Neuronal stem cell (in vitro differentiated cells): ENCODE results near the gene KCNQ1.

ENCODE experiments used
- DNase-seq: peaks from one replicate; pipeline ENCODE4 v3.0.0-alpha.2; 2013; ENCODE audit warnings: low spot score
- H2AFZ ChIP-seq: one replicate; pipeline ENCODE4 v1.6.1; 2013; ENCODE audit warnings: mild to moderate bottlenecking, low read length, inconsistent platforms
- H2AK5ac ChIP-seq: 2 replicates; pipeline ENCODE4 v1.6.1; 2013; ENCODE audit warnings: low read depth, mild to moderate bottlenecking, inconsistent platforms, low read length, moderate library complexity, mixed read lengths
- H2BK120ac ChIP-seq: 2 replicates; pipeline ENCODE4 v1.6.1; 2013; ENCODE audit warnings: low read depth, mild to moderate bottlenecking, inconsistent platforms, low read length, moderate library complexity, mixed read lengths
- H2BK12ac ChIP-seq: one replicate; pipeline ENCODE4 v1.6.1; 2013; ENCODE audit warnings: low read length, inconsistent platforms
- H2BK15ac ChIP-seq: 2 replicates; pipeline ENCODE4 v1.6.1; 2013; ENCODE audit warnings: mild to moderate bottlenecking, low read length, inconsistent platforms, mixed read lengths
- H2BK5ac ChIP-seq: one replicate; pipeline ENCODE4 v1.6.1; 2013; ENCODE audit warnings: inconsistent platforms, mild to moderate bottlenecking, low read length, moderate library complexity
- H3K14ac ChIP-seq: one replicate; pipeline ENCODE4 v1.6.1; 2013; ENCODE audit warnings: low read length, inconsistent platforms
- H3K18ac ChIP-seq: 2 replicates; pipeline ENCODE4 v1.6.1; 2013; ENCODE audit warnings: low read length, inconsistent platforms
- H3K23ac ChIP-seq: 2 replicates; pipeline ENCODE4 v1.6.1; 2013; ENCODE audit warnings: low read depth, mild to moderate bottlenecking, mixed read lengths, low read length, inconsistent platforms; ENCODE audit not compliant: poor library complexity
- H3K27ac ChIP-seq: replicated peaks from 3 replicates; pipeline ENCODE4 v1.5.1; 2013; ENCODE audit warnings: low read length, inconsistent platforms
- H3K27me3 ChIP-seq, 3 experiments: 2 replicates each; pipeline ENCODE4 v1.6.1; 2013; ENCODE audit warnings: low read length in 3 of 3, mild to moderate bottlenecking in 2 of 3, inconsistent platforms in 1 of 3, low read depth in 1 of 3, mixed read lengths in 1 of 3, moderate library complexity in 1 of 3; ENCODE audit not compliant: control insufficient read depth in 3 of 3, insufficient read depth in 3 of 3
- H3K36me3 ChIP-seq, 2 donors: replicated peaks in 1 of 2; 2 replicates each; pipeline ENCODE4 v1.6.1; 2013; ENCODE audit warnings: low read length in 2 of 2; ENCODE audit not compliant: control insufficient read depth in 2 of 2, insufficient read depth in 2 of 2
- H3K4ac ChIP-seq: 2 replicates; pipeline ENCODE4 v1.6.1; 2013; ENCODE audit warnings: inconsistent platforms, mild to moderate bottlenecking, low read length, moderate library complexity
- H3K4me1 ChIP-seq, 2 donors: 1 replicate in 1 of 2; 2 replicates in 1 of 2; pipeline ENCODE4 v1.6.1; 2013; ENCODE audit warnings: low read length in 2 of 2, low read depth in 1 of 2; ENCODE audit not compliant: control insufficient read depth in 2 of 2, insufficient read depth in 1 of 2
- H3K4me2 ChIP-seq: one replicate; pipeline ENCODE4 v1.6.1; 2013; ENCODE audit warnings: mild to moderate bottlenecking, low read length, inconsistent platforms; ENCODE audit not compliant: insufficient read depth, poor library complexity, severe bottlenecking
- H3K4me3 ChIP-seq, 2 donors: 2 replicates each; pipeline ENCODE4 v1.5.1; 2013; ENCODE audit warnings: low read length in 2 of 2, mild to moderate bottlenecking in 2 of 2, inconsistent platforms in 1 of 2, moderate library complexity in 1 of 2
- H3K79me1 ChIP-seq: one replicate; pipeline ENCODE4 v1.6.1; 2013; ENCODE audit warnings: low read depth, mild to moderate bottlenecking, inconsistent platforms, low read length, moderate library complexity
- H3K9ac ChIP-seq: one replicate; pipeline ENCODE4 v1.6.1; 2013; ENCODE audit warnings: mild to moderate bottlenecking, low read depth, low read length, inconsistent platforms; ENCODE audit not compliant: poor library complexity
- H3K9me3 ChIP-seq, 2 donors: replicated peaks in 1 of 2; 2 replicates each; pipeline versions ENCODE3 to v1.6.1; 2013; ENCODE audit warnings: low read length in 2 of 2, mild to moderate bottlenecking in 2 of 2, inconsistent platforms in 1 of 2, low read depth in 1 of 2, mixed read lengths in 1 of 2, moderate library complexity in 1 of 2; ENCODE audit not compliant: control insufficient read depth in 2 of 2, insufficient read depth in 1 of 2
- H4K8ac ChIP-seq: one replicate; pipeline ENCODE4 v1.6.1; 2013; ENCODE audit warnings: low read depth, mild to moderate bottlenecking, inconsistent platforms, low read length, moderate library complexity
- H4K91ac ChIP-seq: one replicate; pipeline ENCODE4 v1.6.1; 2013; ENCODE audit warnings: low read length, low read depth, mild to moderate bottlenecking, inconsistent platforms; ENCODE audit not compliant: poor library complexity
- WGBS, 2 donors: extraction: QIAGEN DNeasy Blood & Tissue Kit; methylation state at CpG; one replicate each; pipeline ENCODE4 v1.1.7; 2013; ENCODE audit warnings: missing lambda C conversion rate in 2 of 2, mixed read lengths in 1 of 2; ENCODE audit not compliant: insufficient read length in 2 of 2, insufficient replicate concordance in 1 of 2; ENCODE audit errors: extremely low coverage in 2 of 2; 5-methylcytosine and 5-hydroxymethylcytosine counted together

The KCNQ1 gene

GRCh38 chr11:2824851-2825250, 380.0 kb downstream of the KCNQ1 start:
- peak overlapping the region; percentile 72 for H3K14ac ChIP-seq
- peak overlapping the region; percentile 78 for H3K18ac ChIP-seq
- no peak overlapping the region for H2BK5ac ChIP-seq
- peaks cover 6 to 17% of the 10 kb centered on the region in 2 donors for H3K9me3 ChIP-seq
- WGBS, 2 donors = no CpG with 5 or more reads among the region's 18 CpGs
- no peak overlapping the region for H3K9ac ChIP-seq
- no peaks in the 10 kb centered on the region for H3K27me3 ChIP-seq
- H3K23ac ChIP-seq = peak overlapping the region; percentile 17
- H3K4me2 ChIP-seq = no peak overlapping the region
- no peak overlapping the region for H3K4me3 ChIP-seq
- no peaks in the 10 kb centered on the region for H3K36me3 ChIP-seq
- no peak overlapping the region for H2BK120ac ChIP-seq
- no peak overlapping the region for H2BK12ac ChIP-seq
- peak overlapping the region; percentile 7 for H2AK5ac ChIP-seq
- no peak overlapping the region for H2AFZ ChIP-seq
- peak overlapping the region; percentile 91 for H2BK15ac ChIP-seq
- DNase-seq = no peak
- no peak overlapping the region for H3K27ac ChIP-seq
- peaks cover 12% of the 10 kb centered on the region in 2 donors for H3K4me1 ChIP-seq
- H3K79me1 ChIP-seq = no peaks in the 10 kb centered on the region
- no peak overlapping the region for H4K8ac ChIP-seq
- H4K91ac ChIP-seq = no peak overlapping the region
- H3K4ac ChIP-seq = no peak overlapping the region

GRCh38 chr11:2825261-2825888, 380.6 kb downstream of the KCNQ1 start:
- H2AFZ ChIP-seq = peak overlapping the region; percentile 67
- H3K14ac ChIP-seq = peak overlapping the region; percentile 72
- H3K27ac ChIP-seq = no peak overlapping the region
- peaks cover 9 to 22% of the 10 kb centered on the region in 2 donors for H3K9me3 ChIP-seq
- H2AK5ac ChIP-seq = peak overlapping the region; percentile 67
- peak overlapping the region; percentile 78 for H2BK120ac ChIP-seq
- peaks cover 12% of the 10 kb centered on the region in 2 donors for H3K4me1 ChIP-seq
- no CpG with 5 or more reads among the region's 22 CpGs for WGBS, 2 donors
- no peak overlapping the region for H2BK5ac ChIP-seq
- no peak for DNase-seq
- H2BK12ac ChIP-seq = no peak overlapping the region
- no peak overlapping the region for H4K91ac ChIP-seq
- no peak overlapping the region for H3K4ac ChIP-seq
- H3K18ac ChIP-seq = peak overlapping the region; percentile 82
- H3K36me3 ChIP-seq = no peaks in the 10 kb centered on the region
- H3K9ac ChIP-seq = peak overlapping the region; percentile 15
- no peaks in the 10 kb centered on the region for H3K27me3 ChIP-seq
- H3K4me2 ChIP-seq = peak overlapping the region; percentile 27
- H2BK15ac ChIP-seq = peak overlapping the region; percentile 91
- no peak overlapping the region for H3K4me3 ChIP-seq
- H4K8ac ChIP-seq = no peak overlapping the region
- H3K79me1 ChIP-seq = no peaks in the 10 kb centered on the region
- peak overlapping the region; percentile 17 for H3K23ac ChIP-seq

GRCh38 chr11:2825889-2826678, 381.3 kb downstream of the KCNQ1 start:
- Histone ChIP-seq H3K4me3 (no peak overlapping the region), H3K4ac (no peak overlapping the region), H3K27me3 (no peaks in the 10 kb centered on the region), H3K23ac (peak overlapping the region; percentile 76), H4K8ac (peak overlapping the region; percentile 78), H3K9ac (peak overlapping the region; percentile 61), H3K79me1 (no peaks in the 10 kb centered on the region), H2BK12ac (peak overlapping the region; percentile 80), H3K36me3 (no peaks in the 10 kb centered on the region), H3K4me2 (peak overlapping the region; percentile 27), H4K91ac (peak overlapping the region; percentile 98), H3K27ac (no peak overlapping the region), H2BK5ac (peak overlapping the region; percentile 55), H2AFZ (peak overlapping the region; percentile 67), H3K18ac (peak overlapping the region; percentile 96), H3K4me1 (peaks cover 12% of the 10 kb centered on the region in 2 donors), H3K14ac (no peak overlapping the region), H2AK5ac (peak overlapping the region; percentile 94), H2BK120ac (peak overlapping the region; percentile 88), H3K9me3 (peaks cover 12 to 22% of the 10 kb centered on the region in 2 donors), H2BK15ac (peak overlapping the region; percentile 28)
- WGBS, 2 donors = no CpG with 5 or more reads among the region's 29 CpGs
- DNase-seq = peak; percentile 32

- Histone ChIP-seq H4K91ac (peak overlapping the region; percentile 98), H3K4me2 (no peak overlapping the region), H3K23ac (peak overlapping the region; percentile 76), H2AFZ (no peak overlapping the region), H3K4ac (no peak overlapping the region), H3K27me3 (no peaks in the 10 kb centered on the region), H2BK12ac (no peak overlapping the region), H3K4me3 (no peak overlapping the region), H3K36me3 (no peaks in the 10 kb centered on the region), H3K4me1 (peaks cover 12% of the 10 kb centered on the region in 2 donors), H2BK120ac (peak overlapping the region; percentile 88), H2BK5ac (peak overlapping the region; percentile 55), H2AK5ac (peak overlapping the region; percentile 94), H3K9ac (peak overlapping the region; percentile 61), H2BK15ac (peak overlapping the region; percentile 28), H3K27ac (no peak overlapping the region), H3K14ac (no peak overlapping the region), H3K79me1 (no peaks in the 10 kb centered on the region), H3K9me3 (peaks cover 12 to 22% of the 10 kb centered on the region in 2 donors), H3K18ac (peak overlapping the region; percentile 96), H4K8ac (peak overlapping the region; percentile 78)
- DNase-seq = no peak
- no CpG with 5 or more reads among the region's 4 CpGs for WGBS, 2 donors
Measured at GRCh38 chr11:2826679-2827056, 381.9 kb downstream of the KCNQ1 start.
